ENCODE results near the gene GALNT16. TPM values are rescaled to one million over a fixed set of nuclear protein-coding genes. Genes with fewer than 3 reads are reported as not detected.

Gene GALNT16
- total and polyA plus RNA-seq, 2 of the 8 experiments (the other 6 are each of a cell fraction or from before 2014, with no cell fraction given): 5.4 to 6.3 TPM

- no peak overlapping the region for H3K14ac ChIP-seq (ENCODE audit: insufficient read length)
These were observed 73.9 kb downstream of the GALNT16 start for GRCh38 chr14:69333791-69334337.

More at GRCh38 chr14:69333791-69334337, 73.9 kb downstream of the GALNT16 start:
- Histone ChIP-seq H3K27me3 (replicated peaks in 1 of 4; ENCODE audit: control insufficient read depth in 3 of 4, extremely low read depth in 1 of 4, insufficient read depth in 3 of 4, low read length in 3 of 4) (no peaks in the 10 kb centered on the region), H3K23ac (ENCODE audit: insufficient read length) (no peak overlapping the region), H2AK5ac (ENCODE audit: low read depth, low read length) (no peak overlapping the region), H3K56ac (replicated peaks; ENCODE audit: insufficient read length, low read depth, low read length) (no peak overlapping the region), H2BK120ac (replicated peaks; ENCODE audit: low read depth, low read length) (no peak overlapping the region), H3K23me2 (ENCODE audit: low read depth, low read length) (no peaks in the 10 kb centered on the region), H2BK20ac (ENCODE audit: low read length) (no peak overlapping the region), H3K9me3 (ENCODE audit: insufficient read depth in 2 of 2, low read depth in 1 of 2, low read length in 1 of 2) (no peaks in the 10 kb centered on the region), H4K5ac (ENCODE audit: insufficient read length, low read depth, low read length) (no peak overlapping the region), H3K18ac (ENCODE audit: extremely low read depth, low read length) (no peak overlapping the region), H2BK15ac (ENCODE audit: low read length) (no peak overlapping the region), H3K4ac (replicated peaks; ENCODE audit: insufficient read length, low read depth, low read length) (no peak overlapping the region), H3K4me1 (replicated peaks in 1 of 4; ENCODE audit: control insufficient read depth in 3 of 4, insufficient read depth in 4 of 4, low read length in 3 of 4) (peaks cover 0 to 2% (median 0%) of the 10 kb centered on the region in 4 experiments; a peak in 1 of 7 replicates), H2AFZ (ENCODE audit: low read length) (no peak overlapping the region), H2BK5ac (ENCODE audit: low read depth, low read length) (no peak overlapping the region), H3K4me3 (ENCODE audit: extremely low read depth in 1 of 4, insufficient read depth in 2 of 4, low read depth in 3 of 4, low read length in 4 of 4) (no peak overlapping the region), H4K8ac (ENCODE audit: extremely low read depth, insufficient read depth, low read length) (no peak overlapping the region), H4K91ac (replicated peaks; ENCODE audit: insufficient read length, low read length) (no peak overlapping the region), H3K9ac (replicated peaks in 1 of 4; ENCODE audit: extremely low read depth in 1 of 4, low read depth in 3 of 4, low read length in 3 of 4) (no peak overlapping the region), H3K79me2 (ENCODE audit: control insufficient read depth in 1 of 2, insufficient read depth in 2 of 2, low read length in 2 of 2) (no peaks in the 10 kb centered on the region), H3K36me3 (ENCODE audit: control insufficient read depth in 2 of 4, insufficient read depth in 4 of 4, low read length in 3 of 4) (no peaks in the 10 kb centered on the region), H4K20me1 (replicated peaks in 1 of 2; ENCODE audit: control insufficient read depth in 1 of 2, insufficient read depth in 2 of 2, low read length in 2 of 2) (no peaks in the 10 kb centered on the region), H3K4me2 (ENCODE audit: insufficient read depth in 1 of 2, low read depth in 2 of 2, low read length in 2 of 2) (no peak overlapping the region), H3K27ac (ENCODE audit: low read depth, low read length) (no peak overlapping the region), H2BK12ac (ENCODE audit: low read depth, low read length) (no peak overlapping the region; the same call in 1 of the 2 replicates), H3K79me1 (ENCODE audit: low read depth, low read length) (no peaks in the 10 kb centered on the region)
- POLR2A ChIA-PET (ENCODE audit: partially characterized antibody): interaction anchor here (1.0 to 1.4 kb wide), 3 partner anchors 10 to 64 kb away, joined by 3 to 5 read pairs (median 4); partner anchors contain the start of gene ERH
- DNase-seq (ENCODE audit: low read depth in 1 of 2, low spot score in 2 of 2): no peak
- CTCF ChIA-PET (ENCODE audit: partially characterized antibody): interaction anchor here (1.4 to 12.0 kb wide), 7 partner anchors 9 to 80 kb away, joined by 3 to 140 read pairs (median 10); no protein-coding TSS in a partner anchor
- TF ChIP-seq TEAD4 (IDR thresholded peaks at IDR 0.05; ENCODE audit: low read depth, low read length) (no peak), EZH2 (IDR thresholded peaks at IDR 0.05; ENCODE audit: low read depth, low read length, severe bottlenecking) (no peak), SP1 (IDR thresholded peaks at IDR 0.05; ENCODE audit: low read depth, low read length) (no peak), TCF12 (IDR thresholded peaks at IDR 0.05; ENCODE audit: low read depth, low read length) (no peak)
- FAIRE-seq: no peak
- WGBS, 2 experiments (ENCODE audit: extremely low coverage in 1 of 2, insufficient coverage in 1 of 2, insufficient read length in 1 of 2, insufficient replicate concordance in 2 of 2, low coverage in 1 of 2, low lambda C conversion rate in 2 of 2, missing lambda C conversion rate in 1 of 2): 81% methylated on average over 4 of the region's 4 CpGs; no CpG with 5 or more reads in 1 of the 2 experiments

Measured in H1 (cell line).